ENCODE data around the gene AMT.

DNA sequence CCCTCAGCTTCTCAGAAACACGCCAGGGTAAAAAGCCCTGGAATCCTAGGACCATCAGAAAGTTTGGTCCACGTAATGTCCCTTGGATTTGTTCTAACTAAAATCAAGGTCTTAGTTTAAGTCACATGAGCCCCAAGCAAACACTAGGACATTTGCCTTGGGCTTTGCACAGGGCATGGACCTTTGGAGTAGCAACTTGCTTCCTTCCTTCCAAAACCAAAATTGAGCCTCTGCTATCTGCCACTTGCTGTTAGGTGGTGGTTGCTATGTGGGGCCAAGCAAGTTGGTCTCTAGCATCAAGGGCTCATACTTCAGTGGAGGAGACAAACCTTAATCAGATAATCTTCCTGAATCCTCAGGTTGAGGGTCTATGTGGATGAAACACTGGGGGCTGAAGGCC lies 43.8 kb upstream of the AMT start:
- TF ChIP-seq, protein P1, sequence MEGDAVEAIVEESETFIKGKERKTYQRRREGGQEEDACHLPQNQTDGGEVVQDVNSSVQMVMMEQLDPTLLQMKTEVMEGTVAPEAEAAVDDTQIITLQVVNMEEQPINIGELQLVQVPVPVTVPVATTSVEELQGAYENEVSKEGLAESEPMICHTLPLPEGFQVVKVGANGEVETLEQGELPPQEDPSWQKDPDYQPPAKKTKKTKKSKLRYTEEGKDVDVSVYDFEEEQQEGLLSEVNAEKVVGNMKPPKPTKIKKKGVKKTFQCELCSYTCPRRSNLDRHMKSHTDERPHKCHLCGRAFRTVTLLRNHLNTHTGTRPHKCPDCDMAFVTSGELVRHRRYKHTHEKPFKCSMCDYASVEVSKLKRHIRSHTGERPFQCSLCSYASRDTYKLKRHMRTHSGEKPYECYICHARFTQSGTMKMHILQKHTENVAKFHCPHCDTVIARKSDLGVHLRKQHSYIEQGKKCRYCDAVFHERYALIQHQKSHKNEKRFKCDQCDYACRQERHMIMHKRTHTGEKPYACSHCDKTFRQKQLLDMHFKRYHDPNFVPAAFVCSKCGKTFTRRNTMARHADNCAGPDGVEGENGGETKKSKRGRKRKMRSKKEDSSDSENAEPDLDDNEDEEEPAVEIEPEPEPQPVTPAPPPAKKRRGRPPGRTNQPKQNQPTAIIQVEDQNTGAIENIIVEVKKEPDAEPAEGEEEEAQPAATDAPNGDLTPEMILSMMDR (optimal IDR thresholded peaks at IDR 0.05 in 1 of 3, IDR thresholded peaks at IDR 0.05 in 1 of 3, conservative IDR thresholded peaks at IDR 0.05 in 1 of 3; ENCODE audit: extremely low read depth in 1 of 3, insufficient read depth in 2 of 3, low read length in 3 of 3) = no peak
- TF ChIP-seq EZH2 (IDR thresholded peaks at IDR 0.05; ENCODE audit: low read length) = no peak

Measured in keratinocyte (primary cell).